Ishikawa (cell line): Measurements from ENCODE around the gene RAP1GAP2.

Experiments
- CEBPB ChIP-seq: IDR thresholded peaks from 2 replicates; pipeline ENCODE4 v1.6.1; 2012
- CREB1 ChIP-seq: IDR thresholded peaks from 2 replicates; pipeline ENCODE4 v1.6.1; 2012; ENCODE audit warnings: low read depth
- EGR1 ChIP-seq: IDR thresholded peaks from 2 replicates; pipeline ENCODE4 v1.6.1; 2012
- EP300 ChIP-seq: IDR thresholded peaks from 2 replicates; pipeline ENCODE4 v1.6.1; 2012; ENCODE audit warnings: borderline replicate concordance
- FOXM1 ChIP-seq: IDR thresholded peaks from 2 replicates; pipeline ENCODE4 v1.6.1; 2012; ENCODE audit warnings: low read depth, borderline replicate concordance
- NFIC ChIP-seq: IDR thresholded peaks from 2 replicates; pipeline ENCODE4 v1.6.1; 2012
- RAD21 ChIP-seq: IDR thresholded peaks from 2 replicates; pipeline ENCODE4 v1.6.1; 2012; ENCODE audit warnings: low read depth
- REST ChIP-seq: IDR thresholded peaks from 2 replicates; pipeline ENCODE4 v1.6.1; 2012; ENCODE audit warnings: low read depth, mild to moderate bottlenecking
- TAF1 ChIP-seq: IDR thresholded peaks from 2 replicates; pipeline ENCODE4 v1.6.1; 2012; ENCODE audit warnings: low read depth, mild to moderate bottlenecking
- TCF12 ChIP-seq: IDR thresholded peaks from 2 replicates; pipeline ENCODE4 v1.6.1; 2012; ENCODE audit warnings: low read depth
- TEAD4 ChIP-seq: IDR thresholded peaks from 2 replicates; pipeline ENCODE4 v1.6.1; 2012
- USF1 ChIP-seq: IDR thresholded peaks from 2 replicates; pipeline ENCODE4 v1.6.1; 2012
- YY1 ChIP-seq: IDR thresholded peaks from 2 replicates; pipeline ENCODE4 v1.6.1; 2012; ENCODE audit warnings: low read depth
- ZBTB7A ChIP-seq: IDR thresholded peaks from 2 replicates; pipeline ENCODE4 v1.6.1; 2012; ENCODE audit warnings: low read depth
- TF ChIP-seq, protein P1 (sequence below): IDR thresholded peaks from 2 replicates; pipeline ENCODE4 v1.6.1; 2012

RAP1GAP2 gene

DNA sequence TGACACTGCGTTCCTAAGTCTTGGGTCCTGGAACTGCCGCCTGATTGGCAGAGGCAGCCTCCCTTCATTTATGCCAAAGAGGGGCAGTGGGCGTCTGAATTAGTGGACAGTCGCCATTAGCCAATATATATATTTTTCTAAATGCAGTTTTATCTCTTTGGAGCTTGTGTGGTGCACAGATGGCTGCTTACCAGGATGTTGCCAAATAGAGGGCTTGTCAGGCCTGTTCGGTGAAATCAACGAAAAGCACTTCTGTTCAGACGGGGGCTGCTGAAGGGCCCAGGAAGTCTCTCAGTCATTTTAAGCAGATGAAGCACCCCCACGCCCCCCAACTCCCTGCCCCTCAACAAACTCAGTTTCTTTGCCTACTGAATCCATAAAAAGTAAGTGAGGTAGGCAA is 66.0 kb downstream of the RAP1GAP2 start:
- no peak for TF ChIP-seq FOXM1
- no peak for TF ChIP-seq REST
- TF ChIP-seq EGR1: no peak
- no peak for TF ChIP-seq ZBTB7A
- no peak for TF ChIP-seq USF1
- TF ChIP-seq NFIC: no peak
- TF ChIP-seq YY1: no peak

DNA sequence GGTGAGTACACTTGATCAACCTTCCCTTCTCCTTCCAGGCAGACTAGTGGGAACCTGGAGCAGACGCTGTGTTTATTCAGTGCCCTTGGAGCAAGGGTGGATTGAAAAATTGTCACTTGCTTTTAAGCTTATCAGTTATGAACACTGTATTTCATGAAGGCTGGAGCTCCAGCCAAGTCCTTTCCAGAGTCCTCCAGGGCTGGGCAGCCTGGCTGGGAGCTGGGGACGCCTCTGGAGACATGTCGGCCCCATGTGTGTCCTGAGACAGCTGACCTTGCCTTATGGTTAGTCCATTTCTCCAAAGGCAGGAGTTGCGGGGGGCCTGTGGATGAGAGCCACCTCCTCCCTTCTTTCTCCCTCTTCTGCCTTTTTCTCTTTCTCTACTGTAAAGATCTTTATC is 67.0 kb downstream of the RAP1GAP2 start:
- TF ChIP-seq CEBPB (no peak), FOXM1 (no peak), CREB1 (no peak), RAD21 (no peak)

DNA sequence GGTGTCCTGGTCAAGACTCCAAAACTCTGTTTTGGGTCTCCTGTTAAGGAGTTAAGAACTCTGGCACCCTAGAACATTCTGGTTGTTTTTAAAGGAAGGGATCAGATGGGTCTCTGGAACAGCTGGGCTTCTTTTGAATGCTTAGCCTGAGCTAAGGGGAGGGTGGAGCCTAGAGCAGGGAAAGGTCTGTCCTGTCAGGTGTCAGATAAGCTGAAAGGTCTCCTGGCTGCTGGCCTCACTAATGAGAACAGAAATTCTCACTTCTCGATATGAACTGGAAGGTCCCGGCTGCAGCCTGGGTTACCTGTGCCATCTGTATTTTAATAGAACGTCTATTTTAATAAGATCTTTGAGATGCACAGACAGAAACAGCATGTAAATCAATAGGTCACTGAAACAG is 69.0 kb downstream of the RAP1GAP2 start:
- TF ChIP-seq EP300: no peak
- TF ChIP-seq FOXM1: no peak

DNA sequence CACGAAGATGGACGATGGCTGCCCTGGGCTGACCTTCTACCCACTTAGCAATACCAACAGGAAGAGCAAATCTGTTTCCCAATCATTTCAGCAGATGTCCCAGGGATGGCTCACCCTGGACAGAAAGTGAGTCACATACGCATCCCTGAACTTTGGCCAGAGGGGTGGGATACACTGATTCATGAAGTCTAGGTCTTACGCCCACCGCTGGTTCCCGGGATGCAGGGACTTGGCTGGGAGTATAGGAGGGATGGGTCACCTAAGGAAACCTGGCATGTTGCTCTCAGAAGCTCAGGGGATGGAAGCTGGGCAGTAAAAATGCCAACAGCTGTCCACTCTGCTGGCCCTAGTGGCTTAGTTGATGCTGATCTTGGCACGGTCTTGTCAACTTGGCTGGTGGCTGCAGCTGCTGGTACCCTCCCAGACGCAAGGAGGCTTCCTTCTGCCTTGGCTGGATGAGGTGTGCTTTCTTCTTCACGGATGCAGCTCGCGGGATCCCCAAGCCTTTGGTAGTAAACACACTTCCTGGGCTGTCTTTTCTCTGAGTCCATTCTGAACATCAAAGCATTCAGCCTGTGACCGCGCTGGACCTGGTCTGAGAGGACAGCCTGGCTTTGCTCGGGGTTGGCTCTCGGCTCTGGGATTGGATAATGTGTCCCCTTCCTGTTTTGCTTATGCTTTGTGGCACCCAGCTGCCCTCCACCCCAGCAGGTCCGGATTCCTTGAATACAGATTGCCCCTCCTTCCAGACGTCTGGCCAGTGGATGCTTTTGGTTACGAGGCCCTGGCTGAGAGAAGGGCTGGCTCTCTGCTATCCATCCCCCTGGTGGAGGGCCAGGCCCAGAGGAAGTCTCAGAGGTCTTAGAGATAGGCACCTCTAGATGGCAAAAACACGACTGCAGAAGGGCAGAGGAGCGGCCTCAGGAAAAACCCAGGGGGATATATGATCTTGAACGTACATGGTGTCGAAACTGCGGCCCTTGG is 71.5 kb downstream of the RAP1GAP2 start:
- TF ChIP-seq FOXM1: no peak
- TF ChIP-seq TEAD4: no peak
- TF ChIP-seq YY1: no peak
- TF ChIP-seq EP300: no peak
- TF ChIP-seq CEBPB: no peak
- no peak for TF ChIP-seq RAD21
- TF ChIP-seq NFIC: no peak
- TF ChIP-seq, protein P1, sequence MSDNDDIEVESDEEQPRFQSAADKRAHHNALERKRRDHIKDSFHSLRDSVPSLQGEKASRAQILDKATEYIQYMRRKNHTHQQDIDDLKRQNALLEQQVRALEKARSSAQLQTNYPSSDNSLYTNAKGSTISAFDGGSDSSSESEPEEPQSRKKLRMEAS: no peak

GRCh38 chr17:2869604-2870003 is 73.4 kb downstream of the RAP1GAP2 start:
- TF ChIP-seq FOXM1 (no peak), TEAD4 (no peak), TAF1 (no peak), EP300 (no peak), NFIC (no peak), EGR1 (no peak), ZBTB7A (no peak), RAD21 (no peak), REST (no peak), TCF12 (no peak), YY1 (no peak), USF1 (no peak), CEBPB (no peak), CREB1 (no peak)
- TF ChIP-seq, protein P1: no peak

DNA sequence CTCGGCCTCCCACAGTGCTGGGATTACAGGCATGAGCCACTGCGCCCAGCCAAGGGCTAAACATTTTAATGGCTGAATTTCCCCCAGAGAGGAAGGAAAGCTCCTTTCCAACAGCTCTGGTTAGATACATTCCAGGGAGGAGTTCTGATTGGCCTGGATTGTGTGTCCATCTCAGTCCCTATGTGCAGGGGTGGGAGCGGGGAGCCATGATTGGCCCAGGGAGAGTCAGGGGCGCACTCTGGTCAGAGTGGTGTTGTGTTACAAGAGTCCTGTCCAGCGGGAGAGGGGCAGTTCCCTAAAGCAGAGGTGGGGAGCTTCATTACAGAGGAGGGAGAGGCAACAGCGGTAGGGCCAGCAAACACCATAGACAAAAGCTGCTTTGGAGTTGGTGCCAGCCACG is 75.0 kb downstream of the RAP1GAP2 start:
- TF ChIP-seq EP300: no peak
- no peak for TF ChIP-seq EGR1
- no peak for TF ChIP-seq ZBTB7A
- no peak for TF ChIP-seq USF1
- TF ChIP-seq TCF12: no peak
- TF ChIP-seq CEBPB: no peak
- no peak for TF ChIP-seq FOXM1
- no peak for TF ChIP-seq TAF1
- TF ChIP-seq TEAD4: no peak
- no peak for TF ChIP-seq REST
- TF ChIP-seq, protein P1: no peak
- no peak for TF ChIP-seq NFIC
- no peak for TF ChIP-seq RAD21
- TF ChIP-seq CREB1: no peak
- no peak for TF ChIP-seq YY1
